ENCODE data around the gene ANGPTL1.

DNA sequence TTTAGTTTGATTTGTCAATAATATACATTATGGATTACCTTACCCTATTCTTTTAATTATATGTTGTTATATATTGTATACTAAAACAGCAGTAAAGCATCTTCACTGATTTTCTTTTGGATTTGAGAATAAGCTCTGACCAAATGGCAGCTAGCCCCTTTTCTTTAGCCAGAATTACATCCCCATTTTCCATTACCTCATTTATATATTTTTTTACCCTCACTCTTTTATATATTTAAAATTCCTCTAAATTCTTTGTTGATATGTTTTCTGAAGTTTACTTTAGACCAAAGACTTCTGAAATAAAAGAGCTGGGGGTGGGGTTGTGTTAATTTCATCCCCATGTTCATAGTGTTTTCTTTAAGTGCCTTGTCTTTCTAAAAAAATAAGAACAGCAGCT, 24.6 kb downstream of the ANGPTL1 start:
- no peak for TF ChIP-seq CTCF (conservative IDR thresholded peaks at IDR 0.05 in 1 of 2, IDR thresholded peaks at IDR 0.05 in 1 of 2; ENCODE audit: low read depth in 1 of 2, low read length in 2 of 2)
- no peak for TF ChIP-seq EZH2 (IDR thresholded peaks at IDR 0.05; ENCODE audit: low read length, missing control alignments)
